H9 (cell line): Measurements from ENCODE around the gene PASK. TPM values are rescaled to one million over a fixed set of nuclear protein-coding genes. Genes with fewer than 3 reads are reported as not detected.

ENCODE experiments used
- DNase-seq: peaks from one replicate; pipeline ENCODE4 v3.0.0-alpha.2; 2017
- H2AFZ ChIP-seq: one replicate; pipeline ENCODE4 v1.6.1; 2013; ENCODE audit warnings: mild to moderate bottlenecking, low read length, control low read depth, moderate library complexity
- H2AK5ac ChIP-seq: 2 replicates; pipeline ENCODE4 v1.6.1; 2013; ENCODE audit warnings: low read length, control low read depth, mixed read lengths; ENCODE audit not compliant: insufficient read length
- H2BK120ac ChIP-seq: one replicate; pipeline ENCODE4 v1.6.1; 2013; ENCODE audit warnings: low read depth, mild to moderate bottlenecking, low read length, control low read depth, inconsistent platforms; ENCODE audit not compliant: poor library complexity, severe bottlenecking
- H2BK12ac ChIP-seq: 2 replicates; pipeline ENCODE4 v1.6.1; 2013; ENCODE audit warnings: low read length, control low read depth, mixed read lengths, low read depth; ENCODE audit not compliant: insufficient read length
- H2BK15ac ChIP-seq: 2 replicates; pipeline ENCODE4 v1.6.1; 2013; ENCODE audit warnings: low read depth, low read length, control low read depth
- H2BK20ac ChIP-seq: one replicate; pipeline ENCODE4 v1.6.1; 2013; ENCODE audit warnings: low read depth, mild to moderate bottlenecking, low read length, control low read depth, inconsistent platforms; ENCODE audit not compliant: poor library complexity, severe bottlenecking
- H2BK5ac ChIP-seq: 2 replicates; pipeline ENCODE4 v1.6.1; 2013; ENCODE audit warnings: low read length, control low read depth, mixed read lengths; ENCODE audit not compliant: insufficient read length
- H3K14ac ChIP-seq: 2 replicates; pipeline ENCODE4 v1.6.1; 2013; ENCODE audit warnings: low read length, control low read depth; ENCODE audit not compliant: insufficient read depth
- H3K18ac ChIP-seq: 2 replicates; pipeline ENCODE4 v1.6.1; 2013; ENCODE audit warnings: low read depth, mild to moderate bottlenecking, mixed read lengths, low read length, control low read depth; ENCODE audit not compliant: insufficient read length
- H3K23ac ChIP-seq: 2 replicates; pipeline ENCODE4 v1.6.1; 2013; ENCODE audit warnings: low read length, control low read depth, mixed read lengths, low read depth; ENCODE audit not compliant: insufficient read length
- H3K23me2 ChIP-seq: 2 replicates; pipeline ENCODE4 v1.6.1; 2013; ENCODE audit warnings: low read depth, mild to moderate bottlenecking, mixed read lengths, low read length, control low read depth; ENCODE audit not compliant: insufficient read length, poor library complexity, severe bottlenecking
- H3K27ac ChIP-seq: 2 replicates; pipeline ENCODE4 v1.5.1; 2013; ENCODE audit warnings: low read length, control low read depth, mixed read lengths, low read depth; ENCODE audit not compliant: insufficient read length
- H3K27me3 ChIP-seq: 2 replicates; pipeline ENCODE4 v1.6.1; 2013; ENCODE audit warnings: low read length, control low read depth, inconsistent platforms; ENCODE audit not compliant: insufficient read depth
- H3K4ac ChIP-seq: 2 replicates; pipeline ENCODE4 v1.6.1; 2013; ENCODE audit warnings: low read depth, mild to moderate bottlenecking, control low read depth, inconsistent platforms, low read length, moderate library complexity
- H3K4me1 ChIP-seq: 2 replicates; pipeline ENCODE4 v1.6.1; 2013; ENCODE audit warnings: low read length, control low read depth, inconsistent platforms; ENCODE audit not compliant: insufficient read depth
- H3K4me2 ChIP-seq: 2 replicates; pipeline ENCODE4 v1.6.1; 2013; ENCODE audit warnings: low read length, control low read depth, mixed read lengths; ENCODE audit not compliant: insufficient read length, insufficient read depth
- H3K56ac ChIP-seq: 2 replicates; pipeline ENCODE4 v1.6.1; 2013; ENCODE audit warnings: low read depth, mild to moderate bottlenecking, mixed read lengths, low read length, control low read depth; ENCODE audit not compliant: insufficient read length
- H3K79me1 ChIP-seq: 2 replicates; pipeline ENCODE4 v1.6.1; 2013; ENCODE audit warnings: low read depth, mild to moderate bottlenecking, moderate library complexity, low read length, control low read depth, inconsistent platforms; ENCODE audit not compliant: insufficient read depth, poor library complexity, severe bottlenecking
- H3K79me2 ChIP-seq: 2 replicates; pipeline ENCODE4 v1.6.1; 2013; ENCODE audit warnings: low read length, control low read depth, inconsistent platforms; ENCODE audit not compliant: insufficient read depth
- H3K9ac ChIP-seq: 2 replicates; pipeline ENCODE4 v1.6.1; 2013; ENCODE audit warnings: low read length, control low read depth, mixed read lengths; ENCODE audit not compliant: insufficient read length; ENCODE audit errors: extremely low read depth
- H3K9me3 ChIP-seq: one replicate; pipeline ENCODE4 v1.6.1; 2013; ENCODE audit warnings: low read depth, low read length, inconsistent platforms; ENCODE audit not compliant: control insufficient read depth
- H3T11ph ChIP-seq: one replicate; pipeline ENCODE4 v1.6.1; 2013; ENCODE audit warnings: mild to moderate bottlenecking, low read length, control low read depth, inconsistent platforms
- H4K20me1 ChIP-seq: one replicate; pipeline ENCODE4 v1.6.1; 2013; ENCODE audit not compliant: control insufficient read depth, insufficient read length, insufficient read depth
- H4K5ac ChIP-seq: 2 replicates; pipeline ENCODE4 v1.6.1; 2013; ENCODE audit warnings: low read depth, mild to moderate bottlenecking, mixed read lengths, low read length, control low read depth; ENCODE audit not compliant: insufficient read length
- H4K8ac ChIP-seq: replicated peaks from 2 replicates; pipeline ENCODE4 v1.6.1; 2013; ENCODE audit warnings: low read length, control low read depth, mixed read lengths, low read depth; ENCODE audit not compliant: insufficient read length
- H4K91ac ChIP-seq: 2 replicates; pipeline ENCODE4 v1.6.1; 2013; ENCODE audit warnings: low read depth, mild to moderate bottlenecking, moderate library complexity, mixed read lengths, low read length, control low read depth; ENCODE audit not compliant: insufficient read length
- H3K27ac Mint-ChIP-seq, 3 experiments: 2 replicates in 2 of 3; 3 replicates in 1 of 3; pipeline ENCODE4 v1.8.0; 2020 to 2021; ENCODE audit warnings: mixed read lengths in 3 of 3, mild to moderate bottlenecking in 1 of 3, moderate library complexity in 1 of 3
- H3K27me3 Mint-ChIP-seq: 2 replicates; pipeline ENCODE4 v1.8.0; 2021; ENCODE audit warnings: low read depth, mild to moderate bottlenecking, moderate library complexity, mixed read lengths
- H3K36me3 Mint-ChIP-seq, 3 experiments: 2 replicates in 2 of 3; 3 replicates in 1 of 3; pipeline ENCODE4 v1.8.0; 2020 to 2021; ENCODE audit warnings: low read depth in 3 of 3, mixed read lengths in 3 of 3; ENCODE audit not compliant: insufficient read depth in 1 of 3
- H3K4me1 Mint-ChIP-seq, 2 experiments: 2 replicates each; pipeline ENCODE4 v1.8.0; 2020; ENCODE audit warnings: mixed read lengths in 2 of 2
- H3K4me3 Mint-ChIP-seq, 2 experiments: 2 replicates in 1 of 2; 3 replicates in 1 of 2; pipeline ENCODE4 v1.8.0; 2020 to 2021; ENCODE audit warnings: mild to moderate bottlenecking in 2 of 2, mixed read lengths in 2 of 2, moderate library complexity in 1 of 2
- H3K9me3 Mint-ChIP-seq, 2 experiments: 2 replicates in 1 of 2; 3 replicates in 1 of 2; pipeline ENCODE4 v1.8.0; 2020; ENCODE audit warnings: mild to moderate bottlenecking in 2 of 2, mixed read lengths in 2 of 2, moderate library complexity in 1 of 2
- CTCF ChIP-seq: fragments of 200-600 bp; sonication (generic); conservative IDR thresholded peaks from 3 replicates; pipeline ENCODE4 v1.8.0; 2021; ENCODE audit warnings: antibody characterized with exemption, mild to moderate bottlenecking
- WGBS: extraction: QIAGEN DNeasy Blood & Tissue Kit; methylation state at CpG from one replicate; pipeline ENCODE4 v1.1.7; 2013; ENCODE audit warnings: missing lambda C conversion rate, low lambda C conversion rate, mixed read lengths; ENCODE audit not compliant: insufficient read length; ENCODE audit errors: extremely low coverage; 5-methylcytosine and 5-hydroxymethylcytosine counted together
- total RNA-seq: library from RNA; stranded (reverse); gene quantifications from 2 replicates; pipeline ENCODE4 v1.2.1, GENCODE V29; 2021

The PASK gene
- total RNA-seq, 1 experiment from 2014 or later: 68.0 TPM

GRCh38 chr2:241182126-241182525 is 32.9 kb upstream of the PASK start:
- Histone ChIP-seq H3K14ac (no peak overlapping the region), H3K27ac (no peak overlapping the region), H3K23ac (no peak overlapping the region), H2AK5ac (no peak overlapping the region), H3K18ac (no peak overlapping the region), H3K79me1 (no peaks in the 10 kb centered on the region), H2AFZ (no peak overlapping the region), H3K4me1 (no peaks in the 10 kb centered on the region), H2BK12ac (no peak overlapping the region), H3K23me2 (no peaks in the 10 kb centered on the region), H3K56ac (no peak overlapping the region), H4K91ac (no peak overlapping the region), H3K79me2 (no peaks in the 10 kb centered on the region), H3K9me3 (no peaks in the 10 kb centered on the region), H3K4ac (no peak overlapping the region), H2BK5ac (no peak overlapping the region), H2BK120ac (no peak overlapping the region), H4K5ac (no peak overlapping the region), H3K4me2 (no peak overlapping the region), H2BK20ac (no peak overlapping the region), H3K9ac (no peak overlapping the region), H4K20me1 (no peaks in the 10 kb centered on the region), H4K8ac (no peak overlapping the region), H3K27me3 (no peaks in the 10 kb centered on the region), H2BK15ac (no peak overlapping the region), H3T11ph (no peak overlapping the region)
- no peak overlapping the region for H3K27ac Mint-ChIP-seq
- H3K27me3 Mint-ChIP-seq: no peaks in the 10 kb centered on the region; the same call in 1 of the 2 replicates
- H3K4me1 Mint-ChIP-seq: peaks cover 2 to 12% of the 10 kb centered on the region in 2 experiments; a peak in 2 of 4 replicates
- TF ChIP-seq CTCF: no peak
- DNase-seq: no peak
- WGBS: no CpG with 5 or more reads among the region's 3 CpGs
- H3K9me3 Mint-ChIP-seq: no peaks in the 10 kb centered on the region
- H3K36me3 Mint-ChIP-seq: peaks cover 0 to 8% (median 0%) of the 10 kb centered on the region in 3 experiments; a peak in 1 of 7 replicates
- no peak overlapping the region for H3K4me3 Mint-ChIP-seq
